Activated CD4-positive, CD25-positive, alpha-beta regulatory T cell treated with anti-CD3 and anti-CD28 coated beads, Interleukin-2, amount 50 U/mL, for 72 hours (primary cell): ENCODE data around the gene ZNF516.
"Not testable (repeated sequence)": the region's sequence is repeated elsewhere in the genome, so short reads cannot be mapped to it uniquely, and the experiment has no call there.

ENCODE experiments used
- DNase-seq: peaks from one replicate; pipeline ENCODE4 v3.0.0; 2021

The ZNF516 gene

GRCh38 chr18:76495006-76495370 lies at the start of gene ZNF516:
Gene ZNF516 (minus strand): TSS chr18:76495242. CDS start chr18:76443054, 52,188 bp downstream.
- DNase-seq: no peak

- no peak for DNase-seq
These were observed 43.8 kb upstream of the ZNF516 start for GRCh38 chr18:76538846-76539245.

- no peak for DNase-seq
These were observed 42.6 kb upstream of the ZNF516 start for GRCh38 chr18:76537621-76538020.

- not testable (repeated sequence) for DNase-seq
These were observed 41.6 kb upstream of the ZNF516 start for GRCh38 chr18:76536593-76536992.

- no peak for DNase-seq
These were observed 37.8 kb upstream of the ZNF516 start for GRCh38 chr18:76532875-76533274.

GRCh38 chr18:76530846-76531245 lies 35.8 kb upstream of the ZNF516 start:
- no peak for DNase-seq

- DNase-seq: no peak
These were observed 35.3 kb upstream of the ZNF516 start for GRCh38 chr18:76530391-76530790.

- DNase-seq: no peak
These were observed 34.4 kb upstream of the ZNF516 start for GRCh38 chr18:76529433-76529811.

- no peak for DNase-seq
These were observed 33.7 kb upstream of the ZNF516 start for GRCh38 chr18:76528477-76529432.

- no peak for DNase-seq
These were observed 30.9 kb upstream of the ZNF516 start for GRCh38 chr18:76525911-76526310.

GRCh38 chr18:76524900-76525698 lies 30.1 kb upstream of the ZNF516 start:
- no peak for DNase-seq

- DNase-seq: no peak
These were observed 29.4 kb upstream of the ZNF516 start for GRCh38 chr18:76524477-76524876.

GRCh38 chr18:76522551-76522950 lies 27.5 kb upstream of the ZNF516 start:
- no peak for DNase-seq

GRCh38 chr18:76522122-76522503 lies 27.1 kb upstream of the ZNF516 start:
- DNase-seq: no peak

- DNase-seq: no peak
These were observed 26.5 kb upstream of the ZNF516 start for GRCh38 chr18:76521417-76522121.

GRCh38 chr18:76518860-76519538 lies 24.0 kb upstream of the ZNF516 start:
- no peak for DNase-seq

GRCh38 chr18:76518123-76518859 lies 23.2 kb upstream of the ZNF516 start:
- no peak for DNase-seq

- DNase-seq: no peak
These were observed 20.5 kb upstream of the ZNF516 start for GRCh38 chr18:76515576-76515975.

GRCh38 chr18:76514573-76514972 lies 19.5 kb upstream of the ZNF516 start:
- no peak for DNase-seq

- no peak for DNase-seq
These were observed 12.9 kb upstream of the ZNF516 start for GRCh38 chr18:76507830-76508385.

GRCh38 chr18:76506974-76507764 lies 12.1 kb upstream of the ZNF516 start:
- DNase-seq: no peak
